ENCODE results near the gene CD2. TPM values are rescaled to one million over a fixed set of nuclear protein-coding genes. Genes with fewer than 3 reads are reported as not detected.

CD2 gene
- total and polyA plus RNA-seq, 2 of the 8 experiments (the other 6 are each of a cell fraction or from before 2014, with no cell fraction given) = not detected

DNA sequence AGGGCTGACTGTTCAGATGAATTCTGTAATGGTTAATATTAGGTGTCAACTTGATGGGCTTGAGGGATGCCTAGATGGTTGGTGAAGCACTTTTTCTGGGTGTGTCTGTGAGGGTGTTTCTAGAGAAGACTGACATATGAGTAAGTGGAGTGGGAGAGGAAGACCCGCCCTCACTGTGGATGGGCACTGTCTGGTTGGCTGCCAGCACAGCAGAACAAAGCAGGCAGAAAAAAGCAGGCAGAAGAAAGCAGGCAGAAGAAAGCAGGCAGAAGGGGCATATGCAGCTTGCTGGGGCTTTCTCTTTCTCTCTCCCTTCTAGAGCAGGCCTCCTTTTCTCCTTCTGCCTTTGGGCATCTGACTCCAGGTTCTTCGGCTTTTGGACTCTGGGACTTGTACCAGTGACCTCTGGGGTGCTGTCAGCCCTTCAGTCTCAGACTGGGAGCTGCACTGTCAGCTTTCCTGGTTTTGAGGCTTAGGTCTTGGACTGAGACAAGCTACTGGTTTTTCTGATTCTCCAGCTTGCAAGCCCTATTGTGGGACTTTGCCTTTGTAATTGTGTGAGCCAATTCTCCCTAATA is 42.9 kb upstream of the CD2 start:
- POLR2A ChIA-PET (ENCODE audit: partially characterized antibody) = no interaction called here
- H2BK12ac ChIP-seq (ENCODE audit: low read depth, low read length) = no peak overlapping the region

More for the DNA sequence above, 42.9 kb upstream of the CD2 start:
- FAIRE-seq = no peak
- no peaks in the 10 kb centered on the region for H3K79me2 ChIP-seq (ENCODE audit: control insufficient read depth in 1 of 2, insufficient read depth in 2 of 2, low read length in 2 of 2)
- H3K79me1 ChIP-seq (ENCODE audit: low read depth, low read length) = no peaks in the 10 kb centered on the region
- H3K4me2 ChIP-seq (ENCODE audit: insufficient read depth in 1 of 2, low read depth in 2 of 2, low read length in 2 of 2) = no peak overlapping the region; a peak in 1 of 4 replicates
- H3K56ac ChIP-seq (replicated peaks; ENCODE audit: insufficient read length, low read depth, low read length) = no peak overlapping the region
- H3K23me2 ChIP-seq (ENCODE audit: low read depth, low read length) = no peaks in the 10 kb centered on the region
- H3K9me3 ChIP-seq (ENCODE audit: insufficient read depth in 2 of 2, low read depth in 1 of 2, low read length in 1 of 2) = peaks cover 0 to 5% of the 10 kb centered on the region in 2 experiments; a peak in 1 of 4 replicates
- peak overlapping the region; percentile 64 for H3K18ac ChIP-seq (ENCODE audit: extremely low read depth, low read length)
- peak overlapping the region; percentile 71 for H3K4ac ChIP-seq (replicated peaks; ENCODE audit: insufficient read length, low read depth, low read length)
- no peaks in the 10 kb centered on the region for H3K27me3 ChIP-seq (replicated peaks in 1 of 4; ENCODE audit: control insufficient read depth in 3 of 4, extremely low read depth in 1 of 4, insufficient read depth in 3 of 4, low read length in 3 of 4)
- no peak overlapping the region for H3K27ac ChIP-seq (ENCODE audit: low read depth, low read length)
- H2AFZ ChIP-seq (ENCODE audit: low read length) = no peak overlapping the region
- no peak overlapping the region for H3K14ac ChIP-seq (ENCODE audit: insufficient read length)
- peak overlapping the region; percentile 55; the same call in 1 of the 2 replicates for H2BK5ac ChIP-seq (ENCODE audit: low read depth, low read length)
- peak overlapping the region; percentile 48 for H4K91ac ChIP-seq (replicated peaks; ENCODE audit: insufficient read length, low read length)
- no peaks in the 10 kb centered on the region for H3K36me3 ChIP-seq (ENCODE audit: control insufficient read depth in 2 of 4, insufficient read depth in 4 of 4, low read length in 3 of 4)
- no peak for DNase-seq (ENCODE audit: low read depth in 1 of 2, low spot score in 2 of 2)
- H2BK15ac ChIP-seq (ENCODE audit: low read length) = 0 out of 2 replicates have a peak overlapping the region, but pooled peaks have one; percentile 18
- H4K20me1 ChIP-seq (replicated peaks in 1 of 2; ENCODE audit: control insufficient read depth in 1 of 2, insufficient read depth in 2 of 2, low read length in 2 of 2) = no peaks in the 10 kb centered on the region
- H2BK120ac ChIP-seq (replicated peaks; ENCODE audit: low read depth, low read length) = peak overlapping the region; percentile 95
- no peak overlapping the region for H3K4me3 ChIP-seq (ENCODE audit: extremely low read depth in 1 of 4, insufficient read depth in 2 of 4, low read depth in 3 of 4, low read length in 4 of 4)
- no peak overlapping the region for H3K9ac ChIP-seq (replicated peaks in 1 of 4; ENCODE audit: extremely low read depth in 1 of 4, low read depth in 3 of 4, low read length in 3 of 4)
- no peak overlapping the region for H3K23ac ChIP-seq (ENCODE audit: insufficient read length)
- peaks cover 6 to 22% (median 9%) of the 10 kb centered on the region in 4 experiments for H3K4me1 ChIP-seq (replicated peaks in 1 of 4; ENCODE audit: control insufficient read depth in 3 of 4, insufficient read depth in 4 of 4, low read length in 3 of 4)
- H2AK5ac ChIP-seq (ENCODE audit: low read depth, low read length) = no peak overlapping the region
- CTCF ChIA-PET (ENCODE audit: partially characterized antibody) = interaction anchor here (0.8 to 3.0 kb wide), 3 partner anchors 14 to 137 kb away, joined by 3 to 17 read pairs (median 6); no protein-coding TSS in a partner anchor
- H4K8ac ChIP-seq (ENCODE audit: extremely low read depth, insufficient read depth, low read length) = no peak overlapping the region
- no peak overlapping the region for H4K5ac ChIP-seq (ENCODE audit: insufficient read length, low read depth, low read length)
- 0 out of 2 replicates have a peak overlapping the region, but pooled peaks have one; percentile 77 for H2BK20ac ChIP-seq (ENCODE audit: low read length)
- WGBS, 2 experiments (ENCODE audit: extremely low coverage in 1 of 2, insufficient coverage in 1 of 2, insufficient read length in 1 of 2, insufficient replicate concordance in 2 of 2, low coverage in 1 of 2, low lambda C conversion rate in 2 of 2, missing lambda C conversion rate in 1 of 2) = 72% methylated on average over 2 of the region's 2 CpGs; no CpG with 5 or more reads in 1 of the 2 experiments

All from H1 (cell line).